CD14-positive monocyte (primary cell): ENCODE results near the gene DHRS7B. TPM values are rescaled to one million over a fixed set of nuclear protein-coding genes. Genes with fewer than 3 reads are reported as not detected.

Source experiments
- DNase-seq, 3 donors: peaks; one replicate each; pipeline ENCODE4 v3.0.0-alpha.2; 2011 to 2022
- H2AFZ ChIP-seq: 2 replicates; pipeline ENCODE4 v1.6.0; 2012; ENCODE audit warnings: mild to moderate bottlenecking, low read depth, low read length, inconsistent platforms; ENCODE audit not compliant: insufficient read depth, poor library complexity, severe bottlenecking
- H3K27ac ChIP-seq, 2 donors: 1 replicate in 1 of 2; 2 replicates in 1 of 2; pipeline ENCODE4 v1.5.1; 2012 to 2013; ENCODE audit warnings: low read length in 2 of 2, control low read depth in 1 of 2, inconsistent platforms in 1 of 2, low read depth in 1 of 2, mild to moderate bottlenecking in 1 of 2
- H3K27me3 ChIP-seq, 2 donors: one replicate each; pipeline versions ENCODE4 v1.6.0 to v1.6.1; 2011 to 2013; ENCODE audit warnings: low read length in 2 of 2; ENCODE audit not compliant: control insufficient read depth in 2 of 2, insufficient read depth in 2 of 2
- H3K36me3 ChIP-seq, 2 donors: replicated peaks in 1 of 2; 1 replicate in 1 of 2; 2 replicates in 1 of 2; pipeline versions ENCODE4 v1.5.1 to v1.6.1; 2012 to 2013; ENCODE audit warnings: low read length in 2 of 2, control low read depth in 1 of 2, inconsistent platforms in 1 of 2, mild to moderate bottlenecking in 1 of 2; ENCODE audit not compliant: insufficient read depth in 2 of 2, control insufficient read depth in 1 of 2
- H3K4me1 ChIP-seq, 2 donors: 1 replicate in 1 of 2; 2 replicates in 1 of 2; pipeline versions ENCODE4 v1.5.1 to v1.6.1; 2012 to 2013; ENCODE audit warnings: low read length in 2 of 2, control low read depth in 1 of 2, inconsistent platforms in 1 of 2, mild to moderate bottlenecking in 1 of 2, moderate library complexity in 1 of 2; ENCODE audit not compliant: insufficient read depth in 2 of 2, control insufficient read depth in 1 of 2
- H3K4me2 ChIP-seq: replicated peaks from 2 replicates; pipeline ENCODE3; 2012; ENCODE audit warnings: low read length, moderate library complexity, mild to moderate bottlenecking; ENCODE audit not compliant: poor library complexity, severe bottlenecking; ENCODE audit errors: extremely low read depth
- H3K4me3 ChIP-seq, 3 experiments: fragments of 200-600 bp in 1 of 3; sonication (generic) in 1 of 3; replicated peaks in 1 of 3; 1 replicate in 2 of 3; 2 replicates in 1 of 3; pipeline ENCODE4 v1.5.1; 2011 to 2013; ENCODE audit warnings: low read length in 3 of 3, mild to moderate bottlenecking in 3 of 3, control low read depth in 2 of 3, low read depth in 2 of 3, inconsistent platforms in 1 of 3, moderate library complexity in 1 of 3
- H3K79me2 ChIP-seq: 2 replicates; pipeline ENCODE4 v1.6.0; 2012; ENCODE audit warnings: mild to moderate bottlenecking, control low read depth, inconsistent platforms, low read length, moderate library complexity; ENCODE audit not compliant: insufficient read depth
- H3K9ac ChIP-seq: 2 replicates; pipeline ENCODE4 v1.6.0; 2017; ENCODE audit warnings: low read length, mild to moderate bottlenecking; ENCODE audit not compliant: insufficient read depth, poor library complexity, severe bottlenecking
- H3K9me3 ChIP-seq, 2 donors: replicated peaks in 1 of 2; 1 replicate in 1 of 2; 2 replicates in 1 of 2; pipeline versions ENCODE4 v1.5.1 to v1.6.1; 2012 to 2013; ENCODE audit warnings: low read length in 2 of 2, control low read depth in 1 of 2; ENCODE audit not compliant: control insufficient read depth in 1 of 2, insufficient read depth in 1 of 2
- H4K20me1 ChIP-seq: 2 replicates; pipeline ENCODE4 v1.6.0; 2012; ENCODE audit warnings: mild to moderate bottlenecking, low read length, control low read depth, moderate library complexity; ENCODE audit not compliant: insufficient read depth
- H3K27ac Mint-ChIP-seq, 7 donors: one replicate each; pipeline ENCODE4 v1.8.0; 2020; ENCODE audit warnings: mild to moderate bottlenecking in 7 of 7, mixed read lengths in 7 of 7, moderate library complexity in 6 of 7, inconsistent platforms in 2 of 7
- H3K27me3 Mint-ChIP-seq, 3 donors: one replicate each; pipeline ENCODE4 v1.8.0; 2021 to 2022; ENCODE audit warnings: low read depth in 3 of 3, mild to moderate bottlenecking in 3 of 3, mixed read lengths in 3 of 3, moderate library complexity in 3 of 3, inconsistent platforms in 1 of 3
- H3K36me3 Mint-ChIP-seq, 2 donors: one replicate each; pipeline ENCODE4 v1.8.0; 2020; ENCODE audit warnings: mixed read lengths in 2 of 2, inconsistent platforms in 1 of 2, mild to moderate bottlenecking in 1 of 2
- H3K4me1 Mint-ChIP-seq: one replicate; pipeline ENCODE4 v1.8.0; 2020; ENCODE audit warnings: mild to moderate bottlenecking, mixed read lengths
- H3K4me3 Mint-ChIP-seq, 2 donors: one replicate each; pipeline ENCODE4 v1.8.0; 2020; ENCODE audit warnings: mild to moderate bottlenecking in 2 of 2, mixed read lengths in 2 of 2, moderate library complexity in 1 of 2
- H3K9me3 Mint-ChIP-seq, 7 donors: one replicate each; pipeline ENCODE4 v1.8.0; 2020 to 2022; ENCODE audit warnings: mixed read lengths in 7 of 7, mild to moderate bottlenecking in 6 of 7, moderate library complexity in 6 of 7, inconsistent platforms in 2 of 7
- WGBS: methylation state at CpG from one replicate; pipeline ENCODE4 v1.1.5; 2013; ENCODE audit warnings: missing lambda C conversion rate; ENCODE audit not compliant: insufficient coverage; 5-methylcytosine and 5-hydroxymethylcytosine counted together
- intact Hi-C, 2 donors: fragments of 100-400 bp; cut with micrococcal nuclease; formaldehyde crosslinking; loops; one replicate each; pipeline versions ENCODE4 v1.15.0 to v1.15.1; 2023
- polyA plus RNA-seq, 3 donors: library from polyadenylated mRNA; depleted of rRNA in 1 of 3; unstranded in 2 of 3; stranded (reverse) in 1 of 3; fragments of 300-500 nt in 2 of 3; fragments of >200 nt in 1 of 3; fragmentation: Illumina TruSeq in 2 of 3; gene quantifications; 1 replicate in 2 of 3; 2 replicates in 1 of 3; pipeline ENCODE4 v1.2.3, GENCODE V29; 2012 to 2021
- TF ChIP-seq, protein P1 (sequence below): fragments of 200-600 bp; IDR thresholded peaks from one replicate; pipeline ENCODE4 v1.8.0; 2022; ENCODE audit warnings: antibody characterized with exemption, mild to moderate bottlenecking

Gene DHRS7B
- polyA plus RNA-seq, 3 donors: 23.2 to 37.8 (median 33.9) TPM

DNA sequence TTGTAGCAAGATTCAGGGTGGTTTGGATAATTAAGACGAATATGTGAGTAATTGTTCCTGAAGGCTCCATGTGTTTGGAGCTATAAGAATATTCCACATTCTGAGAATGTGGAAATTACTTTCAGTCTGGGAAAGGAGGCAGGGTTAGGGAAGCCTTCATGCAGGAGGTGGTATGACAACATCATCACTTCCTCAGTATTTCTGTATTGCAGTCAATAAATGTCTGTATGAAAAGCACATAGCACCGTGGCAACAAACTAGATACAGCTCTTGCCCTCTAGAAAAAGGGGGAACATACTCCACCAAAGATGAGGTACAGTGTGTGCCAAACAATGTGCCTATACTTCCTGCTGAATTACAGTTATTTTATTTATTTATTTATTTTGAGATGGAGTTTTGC lies 26.1 kb upstream of the DHRS7B start:
- Histone ChIP-seq H3K4me1 (peaks cover 19 to 22% of the 10 kb centered on the region in 2 donors), H3K36me3 (no peaks in the 10 kb centered on the region), H3K4me2 (no peak overlapping the region), H3K27ac (no peak overlapping the region), H3K27me3 (no peaks in the 10 kb centered on the region), H4K20me1 (no peaks in the 10 kb centered on the region), H3K4me3 (no peak overlapping the region), H2AFZ (no peak overlapping the region), H3K9ac (no peak overlapping the region), H3K79me2 (no peaks in the 10 kb centered on the region), H3K9me3 (no peaks in the 10 kb centered on the region)
- no peaks in the 10 kb centered on the region for H3K36me3 Mint-ChIP-seq
- intact Hi-C loops: no loop called here
- H3K9me3 Mint-ChIP-seq: no peaks in the 10 kb centered on the region
- WGBS: no CpG with 5 or more reads among the region's 2 CpGs
- peak in 1 of 3 donors; percentile 11 for DNase-seq
- H3K27me3 Mint-ChIP-seq: peaks cover 6 to 11% (median 6%) of the 10 kb centered on the region in 3 donors
- no peak overlapping the region for H3K4me3 Mint-ChIP-seq
- H3K27ac Mint-ChIP-seq: no peak overlapping the region
- TF ChIP-seq, protein P1, sequence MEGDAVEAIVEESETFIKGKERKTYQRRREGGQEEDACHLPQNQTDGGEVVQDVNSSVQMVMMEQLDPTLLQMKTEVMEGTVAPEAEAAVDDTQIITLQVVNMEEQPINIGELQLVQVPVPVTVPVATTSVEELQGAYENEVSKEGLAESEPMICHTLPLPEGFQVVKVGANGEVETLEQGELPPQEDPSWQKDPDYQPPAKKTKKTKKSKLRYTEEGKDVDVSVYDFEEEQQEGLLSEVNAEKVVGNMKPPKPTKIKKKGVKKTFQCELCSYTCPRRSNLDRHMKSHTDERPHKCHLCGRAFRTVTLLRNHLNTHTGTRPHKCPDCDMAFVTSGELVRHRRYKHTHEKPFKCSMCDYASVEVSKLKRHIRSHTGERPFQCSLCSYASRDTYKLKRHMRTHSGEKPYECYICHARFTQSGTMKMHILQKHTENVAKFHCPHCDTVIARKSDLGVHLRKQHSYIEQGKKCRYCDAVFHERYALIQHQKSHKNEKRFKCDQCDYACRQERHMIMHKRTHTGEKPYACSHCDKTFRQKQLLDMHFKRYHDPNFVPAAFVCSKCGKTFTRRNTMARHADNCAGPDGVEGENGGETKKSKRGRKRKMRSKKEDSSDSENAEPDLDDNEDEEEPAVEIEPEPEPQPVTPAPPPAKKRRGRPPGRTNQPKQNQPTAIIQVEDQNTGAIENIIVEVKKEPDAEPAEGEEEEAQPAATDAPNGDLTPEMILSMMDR: no peak
- peaks cover 24% of the 10 kb centered on the region for H3K4me1 Mint-ChIP-seq

DNA sequence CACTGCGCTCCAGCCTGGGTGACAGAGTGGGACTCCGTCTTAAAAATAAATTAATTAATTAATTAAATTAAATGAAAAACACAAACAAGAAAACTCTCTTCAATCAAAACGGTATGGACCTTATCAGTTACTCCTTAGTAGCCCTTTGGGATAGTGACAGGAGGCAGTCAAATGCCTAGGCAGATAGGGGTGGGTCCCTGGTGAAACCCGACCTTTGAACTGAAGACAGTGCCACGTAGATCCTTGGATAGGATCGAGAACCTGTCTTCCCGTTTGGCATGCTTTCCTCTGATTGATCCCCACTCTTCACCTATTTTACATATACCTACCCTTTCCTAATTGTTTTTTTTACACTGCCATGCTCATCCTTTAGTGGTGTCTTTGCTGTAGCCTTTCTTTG lies 22.2 kb upstream of the DHRS7B start:
- Mint-ChIP-seq H3K9me3 (no peaks in the 10 kb centered on the region), H3K36me3 (no peaks in the 10 kb centered on the region), H3K4me3 (no peak overlapping the region), H3K27ac (no peak overlapping the region), H3K4me1 (peaks cover 11% of the 10 kb centered on the region), H3K27me3 (peaks cover 0 to 2% (median 2%) of the 10 kb centered on the region in 3 donors)
- Histone ChIP-seq H4K20me1 (no peaks in the 10 kb centered on the region), H3K27ac (no peak overlapping the region), H3K9ac (no peak overlapping the region), H2AFZ (no peak overlapping the region), H3K4me3 (no peak overlapping the region), H3K4me1 (peaks cover 10 to 11% of the 10 kb centered on the region in 2 donors), H3K4me2 (no peak overlapping the region), H3K79me2 (no peaks in the 10 kb centered on the region), H3K27me3 (no peaks in the 10 kb centered on the region), H3K9me3 (no peaks in the 10 kb centered on the region), H3K36me3 (no peaks in the 10 kb centered on the region)
- TF ChIP-seq, protein P1: no peak
- 100% methylated on average over 2 of the region's 7 CpGs for WGBS
- DNase-seq: no peak
- intact Hi-C loops: no loop called here
